Mucosa of rectum (tissue), 2 donors: ENCODE results near the gene ARHGAP1.

Experiments used
- H3K27ac ChIP-seq, 2 donors: one replicate each; pipeline ENCODE4 v1.7.0; 2013; ENCODE audit warnings: inconsistent platforms in 2 of 2, low read depth in 2 of 2, low read length in 2 of 2
- H3K27me3 ChIP-seq, 2 donors: one replicate each; pipeline ENCODE4 v1.7.0; 2013; ENCODE audit warnings: low read length in 2 of 2; ENCODE audit not compliant: control insufficient read depth in 2 of 2, insufficient read depth in 2 of 2
- H3K36me3 ChIP-seq, 2 donors: one replicate each; pipeline ENCODE4 v1.7.0; 2013; ENCODE audit warnings: low read length in 2 of 2; ENCODE audit not compliant: control insufficient read depth in 2 of 2, insufficient read depth in 2 of 2
- H3K4me1 ChIP-seq, 2 donors: one replicate each; pipeline ENCODE4 v1.7.0; 2013; ENCODE audit warnings: low read length in 2 of 2, mild to moderate bottlenecking in 1 of 2; ENCODE audit not compliant: control insufficient read depth in 2 of 2, insufficient read depth in 2 of 2
- H3K4me3 ChIP-seq, 2 donors: one replicate each; pipeline ENCODE4 v1.7.0; 2013; ENCODE audit warnings: low read length in 2 of 2
- H3K9ac ChIP-seq, 2 donors: one replicate each; pipeline ENCODE4 v1.7.0; 2013; ENCODE audit warnings: low read length in 2 of 2, low read depth in 1 of 2, mild to moderate bottlenecking in 1 of 2
- H3K9me3 ChIP-seq, 2 donors: one replicate each; pipeline ENCODE4 v1.7.0; 2013; ENCODE audit warnings: low read length in 2 of 2; ENCODE audit not compliant: control insufficient read depth in 2 of 2
- donor health status: healthy.
- donor health status: Normal muscosa, but diverticular disease.

The ARHGAP1 gene

GRCh38 chr11:46633291-46634217 lies 66.9 kb downstream of the ARHGAP1 start:
- no peaks in the 10 kb centered on the region for H3K27me3 ChIP-seq
- H3K4me3 ChIP-seq = no peak overlapping the region
- no peaks in the 10 kb centered on the region for H3K4me1 ChIP-seq
- H3K27ac ChIP-seq = no peak overlapping the region
- H3K36me3 ChIP-seq = peaks cover 20 to 25% of the 10 kb centered on the region in 2 donors
- no peak overlapping the region for H3K9ac ChIP-seq
- no peaks in the 10 kb centered on the region for H3K9me3 ChIP-seq

GRCh38 chr11:46632502-46632901 lies 67.9 kb downstream of the ARHGAP1 start:
- Histone ChIP-seq H3K4me1 (no peaks in the 10 kb centered on the region), H3K27me3 (no peaks in the 10 kb centered on the region), H3K4me3 (no peak overlapping the region), H3K9me3 (no peaks in the 10 kb centered on the region), H3K9ac (no peak overlapping the region), H3K36me3 (peaks cover 20 to 24% of the 10 kb centered on the region in 2 donors), H3K27ac (no peak overlapping the region)

- Histone ChIP-seq H3K4me1 (no peaks in the 10 kb centered on the region), H3K27ac (no peak overlapping the region), H3K9ac (no peak overlapping the region), H3K36me3 (peaks cover 20 to 26% of the 10 kb centered on the region in 2 donors), H3K4me3 (no peak overlapping the region), H3K9me3 (no peaks in the 10 kb centered on the region), H3K27me3 (no peaks in the 10 kb centered on the region)
These were observed 68.7 kb downstream of the ARHGAP1 start for GRCh38 chr11:46631676-46632075.

- Histone ChIP-seq H3K27ac (no peak overlapping the region), H3K4me1 (no peaks in the 10 kb centered on the region), H3K4me3 (no peak overlapping the region), H3K9me3 (no peaks in the 10 kb centered on the region), H3K27me3 (no peaks in the 10 kb centered on the region), H3K36me3 (peaks cover 26 to 27% of the 10 kb centered on the region in 2 donors), H3K9ac (no peak overlapping the region)
These were observed 70.2 kb downstream of the ARHGAP1 start for GRCh38 chr11:46630237-46630636.

GRCh38 chr11:46628961-46629360 lies 71.5 kb downstream of the ARHGAP1 start:
- Histone ChIP-seq H3K27ac (no peak overlapping the region), H3K9ac (no peak overlapping the region), H3K36me3 (peaks cover 26 to 34% of the 10 kb centered on the region in 2 donors)

More at GRCh38 chr11:46628961-46629360, 71.5 kb downstream of the ARHGAP1 start:
- no peak overlapping the region for H3K4me3 ChIP-seq
- no peaks in the 10 kb centered on the region for H3K27me3 ChIP-seq
- no peaks in the 10 kb centered on the region for H3K9me3 ChIP-seq
- no peaks in the 10 kb centered on the region for H3K4me1 ChIP-seq
